ENCODE measurements around the gene METTL25B. TPM values are rescaled to one million over a fixed set of nuclear protein-coding genes. Genes with fewer than 3 reads are reported as not detected.

METTL25B gene
- total RNA-seq, 1 experiment from 2014 or later, result 30.3 TPM

GRCh38 chr1:156767101-156767878 is 39.0 kb downstream of the METTL25B start, which contains the start of gene PRCC:
Gene PRCC, plus strand, starts transcription at chr1:156767535. Its CDS starts 237 bp downstream, at chr1:156767772.
- DNase-seq (ENCODE audit: low spot score), result peak; percentile 98

GRCh38 chr1:156767879-156768604 is 39.8 kb downstream of the METTL25B start:
- DNase-seq (ENCODE audit: low spot score), result peak; percentile 36

- no peak for DNase-seq (ENCODE audit: low spot score)
Observed at GRCh38 chr1:156768610-156769295, 40.5 kb downstream of the METTL25B start.

GRCh38 chr1:156772222-156772621 is 44.0 kb downstream of the METTL25B start:
- no peak for DNase-seq (ENCODE audit: low spot score)

GRCh38 chr1:156772728-156773497 is 44.6 kb downstream of the METTL25B start:
- no peak for DNase-seq (ENCODE audit: low spot score)

GRCh38 chr1:156773607-156774006 is 45.3 kb downstream of the METTL25B start:
- no peak for DNase-seq (ENCODE audit: low spot score)

GRCh38 chr1:156775799-156776198 is 47.5 kb downstream of the METTL25B start:
- no peak for DNase-seq (ENCODE audit: low spot score)

GRCh38 chr1:156776942-156777341 is 48.7 kb downstream of the METTL25B start:
- no peak for DNase-seq (ENCODE audit: low spot score)

GRCh38 chr1:156777573-156777972 is 49.3 kb downstream of the METTL25B start:
- DNase-seq (ENCODE audit: low spot score), result no peak

- no peak for DNase-seq (ENCODE audit: low spot score)
Observed at GRCh38 chr1:156781585-156782186, 53.4 kb downstream of the METTL25B start.

GRCh38 chr1:156785458-156785857 is 57.2 kb downstream of the METTL25B start:
- DNase-seq (ENCODE audit: low spot score), result no peak

Other genes starting within 250 kb of the METTL25B start
- 17.8 and 27.4 TPM in 2 replicates for gene MEF2D, start 227.7 kb upstream of the METTL25B start, total RNA-seq (2014; rRNA removed; shearing (Covaris generic))
- 55.3 and 61.7 TPM in 2 replicates for gene IQGAP3, start 155.9 kb upstream of the METTL25B start, total RNA-seq (2014; rRNA removed; shearing (Covaris generic))
- gene TTC24, start 148.7 kb upstream of the METTL25B start, total RNA-seq (2014; rRNA removed; shearing (Covaris generic)), result not detected in 2 replicates
- 206 and 220 TPM in 2 replicates for gene NAXE, start 136.7 kb upstream of the METTL25B start, total RNA-seq (2014; rRNA removed; shearing (Covaris generic))
- 19.4 and 28.8 TPM in 2 replicates for gene GPATCH4, start 127.0 kb upstream of the METTL25B start, total RNA-seq (2014; rRNA removed; shearing (Covaris generic))
- gene HAPLN2, start 109.1 kb upstream of the METTL25B start, total RNA-seq (2014; rRNA removed; shearing (Covaris generic)), result 0.10 TPM in 1 of 2 replicates, not detected in the other
- gene BCAN, start 86.4 kb upstream of the METTL25B start, total RNA-seq (2014; rRNA removed; shearing (Covaris generic)), result not detected in 2 replicates
- 0.31 and 0.44 TPM in 2 replicates for gene NES, start 51.1 kb upstream of the METTL25B start, total RNA-seq (2014; rRNA removed; shearing (Covaris generic))
- gene CRABP2, start 22.9 kb upstream of the METTL25B start, total RNA-seq (2014; rRNA removed; shearing (Covaris generic)), result 289 and 312 TPM in 2 replicates
- 30.8 and 33.2 TPM in 2 replicates for gene ISG20L2, start 297 bp downstream of the METTL25B start, total RNA-seq (2014; rRNA removed; shearing (Covaris generic))
- 111 and 115 TPM in 2 replicates for gene MRPL24, start 12.6 kb downstream of the METTL25B start, total RNA-seq (2014; rRNA removed; shearing (Covaris generic))
- gene HDGF, start 23.2 kb downstream of the METTL25B start, total RNA-seq (2014; rRNA removed; shearing (Covaris generic)), result 490 and 566 TPM in 2 replicates
- 61.1 and 61.2 TPM in 2 replicates for gene PRCC, start 39.1 kb downstream of the METTL25B start, total RNA-seq (2014; rRNA removed; shearing (Covaris generic))
- gene SH2D2A, start 88.4 kb downstream of the METTL25B start, total RNA-seq (2014; rRNA removed; shearing (Covaris generic)), result 5.4 and 11.3 TPM in 2 replicates
- gene INSRR, start 130.6 kb downstream of the METTL25B start, total RNA-seq (2014; rRNA removed; shearing (Covaris generic)), result 0.03 TPM in 1 of 2 replicates, not detected in the other
- not detected in 2 replicates for gene NTRK1, start 132.4 kb downstream of the METTL25B start, total RNA-seq (2014; rRNA removed; shearing (Covaris generic))
- 1.2 and 1.4 TPM in 2 replicates for gene PEAR1, start 165.2 kb downstream of the METTL25B start, total RNA-seq (2014; rRNA removed; shearing (Covaris generic))
- not detected in 2 replicates for gene LRRC71, start 192.2 kb downstream of the METTL25B start, total RNA-seq (2014; rRNA removed; shearing (Covaris generic))

Measured in HT-29 (cell line).